ENCODE measurements around the gene TTLL1.

The TTLL1 gene

GRCh38 chr22:43088984-43089717 lies at the start of gene TTLL1:
Gene TTLL1, minus strand, starts transcription at chr22:43089391. Its CDS starts 13,805 bp downstream, at chr22:43075586.
- peak; percentile 73 to 85 for DNase-seq (ENCODE audit: low read depth in 1 of 2, low spot score in 1 of 2)

GRCh38 chr22:43136801-43137200 lies 47.6 kb upstream of the TTLL1 start:
- no peak for DNase-seq (ENCODE audit: low read depth in 1 of 2, low spot score in 1 of 2)

- DNase-seq (ENCODE audit: low read depth in 1 of 2, low spot score in 1 of 2): no peak
These were observed 47.1 kb upstream of the TTLL1 start for GRCh38 chr22:43136255-43136654.

- DNase-seq (ENCODE audit: low read depth in 1 of 2, low spot score in 1 of 2): no peak
These were observed 46.4 kb upstream of the TTLL1 start for GRCh38 chr22:43135565-43135964.

- DNase-seq (ENCODE audit: low read depth in 1 of 2, low spot score in 1 of 2): no peak
These were observed 45.4 kb upstream of the TTLL1 start for GRCh38 chr22:43134553-43134952.

- DNase-seq (ENCODE audit: low read depth in 1 of 2, low spot score in 1 of 2): no peak
These were observed 44.2 kb upstream of the TTLL1 start for GRCh38 chr22:43133401-43133800.

GRCh38 chr22:43131773-43132501 lies 42.7 kb upstream of the TTLL1 start:
- no peak for DNase-seq (ENCODE audit: low read depth in 1 of 2, low spot score in 1 of 2)

- DNase-seq (ENCODE audit: low read depth in 1 of 2, low spot score in 1 of 2): no peak
These were observed 40.5 kb upstream of the TTLL1 start for GRCh38 chr22:43129426-43130425.

GRCh38 chr22:43128928-43129424 lies 39.8 kb upstream of the TTLL1 start:
- DNase-seq (ENCODE audit: low read depth in 1 of 2, low spot score in 1 of 2): no peak

GRCh38 chr22:43128116-43128515 lies 38.9 kb upstream of the TTLL1 start:
- no peak for DNase-seq (ENCODE audit: low read depth in 1 of 2, low spot score in 1 of 2)

- DNase-seq (ENCODE audit: low read depth in 1 of 2, low spot score in 1 of 2): no peak
These were observed 38.1 kb upstream of the TTLL1 start for GRCh38 chr22:43127166-43127908.

- no peak for DNase-seq (ENCODE audit: low read depth in 1 of 2, low spot score in 1 of 2)
These were observed 37.4 kb upstream of the TTLL1 start for GRCh38 chr22:43126501-43127165.

GRCh38 chr22:43118953-43119458 lies 29.8 kb upstream of the TTLL1 start:
- DNase-seq (ENCODE audit: low read depth in 1 of 2, low spot score in 1 of 2): no peak

GRCh38 chr22:43118024-43118849 lies 29.0 kb upstream of the TTLL1 start:
- no peak for DNase-seq (ENCODE audit: low read depth in 1 of 2, low spot score in 1 of 2)

GRCh38 chr22:43116932-43117331 lies 27.7 kb upstream of the TTLL1 start:
- no peak for DNase-seq (ENCODE audit: low read depth in 1 of 2, low spot score in 1 of 2)

GRCh38 chr22:43114958-43115357 lies 25.8 kb upstream of the TTLL1 start:
- DNase-seq (ENCODE audit: low read depth in 1 of 2, low spot score in 1 of 2): no peak

- DNase-seq (ENCODE audit: low read depth in 1 of 2, low spot score in 1 of 2): no peak
These were observed 24.5 kb upstream of the TTLL1 start for GRCh38 chr22:43113526-43114251.

- peak; percentile 17 to 37 for DNase-seq (ENCODE audit: low read depth in 1 of 2, low spot score in 1 of 2)
These were observed 21.9 kb upstream of the TTLL1 start for GRCh38 chr22:43110927-43111623.

Data from stimulated activated CD4-positive, alpha-beta T cell treated with anti-CD3 and anti-CD28 coated beads, Interleukin-15, amount 100 ng/mL, for 1 hour (primary cell).